Keratinocyte (primary cell): ENCODE data around the gene NPHP1. TPM values are rescaled to one million over a fixed set of nuclear protein-coding genes. Genes with fewer than 3 reads are reported as not detected.

Experiments used
- DNase-seq: peaks from one replicate; pipeline ENCODE4 v3.0.0-alpha.2; 2011; ENCODE audit warnings: low read depth, missing footprints, low spot score
- FAIRE-seq: peaks from 2 replicates; lab custom pipeline; 2011; peaks lifted over from hg19 to GRCh38; lab: Jason Lieb, UNC
- H2AFZ ChIP-seq: 2 replicates; pipeline ENCODE4 v1.6.0; 2012; ENCODE audit warnings: low read length, control low read depth, inconsistent platforms; ENCODE audit not compliant: control insufficient read depth
- H3K27ac ChIP-seq: 2 replicates; pipeline ENCODE4 v1.5.1; 2011; ENCODE audit warnings: low read length; ENCODE audit not compliant: control insufficient read depth, insufficient read depth
- H3K27me3 ChIP-seq: 3 replicates; pipeline ENCODE4 v1.6.0; 2011; ENCODE audit warnings: low read length; ENCODE audit not compliant: control insufficient read depth, insufficient read depth; ENCODE audit errors: extremely low read depth
- H3K36me3 ChIP-seq, 2 experiments: 2 replicates in 1 of 2; 3 replicates in 1 of 2; pipeline ENCODE4 v1.5.1; 2011; ENCODE audit warnings: low read length in 2 of 2, mild to moderate bottlenecking in 1 of 2; ENCODE audit not compliant: control insufficient read depth in 2 of 2, insufficient read depth in 2 of 2; ENCODE audit errors: extremely low read depth in 1 of 2
- H3K4me1 ChIP-seq: 3 replicates; pipeline ENCODE4 v1.5.1; 2011; ENCODE audit warnings: low read length; ENCODE audit not compliant: control insufficient read depth, insufficient read depth; ENCODE audit errors: extremely low read depth
- H3K4me2 ChIP-seq: 3 replicates; pipeline ENCODE4 v1.6.0; 2011; ENCODE audit warnings: low read depth, low read length; ENCODE audit not compliant: control insufficient read depth, insufficient read depth; ENCODE audit errors: extremely low read depth
- H3K4me3 ChIP-seq, 3 experiments: fragments of 200-600 bp in 1 of 3; sonication (generic) in 1 of 3; 2 replicates in 2 of 3; 3 replicates in 1 of 3; pipeline ENCODE4 v1.5.1; 2011 to 2016; ENCODE audit warnings: low read length in 3 of 3, mild to moderate bottlenecking in 3 of 3, control low read depth in 2 of 3, inconsistent platforms in 1 of 3, low read depth in 1 of 3, mixed read lengths in 1 of 3, mixed run types in 1 of 3, moderate library complexity in 1 of 3; ENCODE audit not compliant: control insufficient read depth in 2 of 3, insufficient read depth in 2 of 3; ENCODE audit errors: extremely low read depth in 1 of 3
- H3K79me2 ChIP-seq: 2 replicates; pipeline ENCODE4 v1.6.0; 2012; ENCODE audit warnings: low read length; ENCODE audit not compliant: control insufficient read depth, insufficient read depth
- H3K9ac ChIP-seq: 3 replicates; pipeline ENCODE4 v1.6.0; 2011; ENCODE audit warnings: low read length; ENCODE audit not compliant: control insufficient read depth, insufficient read depth; ENCODE audit errors: extremely low read depth
- H3K9me1 ChIP-seq: 3 replicates; pipeline ENCODE4 v1.6.0; 2011; ENCODE audit warnings: low read length; ENCODE audit not compliant: control insufficient read depth, insufficient read depth; ENCODE audit errors: extremely low read depth
- H3K9me3 ChIP-seq: 2 replicates; pipeline ENCODE4 v1.5.1; 2012; ENCODE audit warnings: low read depth, low read length; ENCODE audit not compliant: control insufficient read depth
- H4K20me1 ChIP-seq: 3 replicates; pipeline ENCODE4 v1.6.0; 2011; ENCODE audit warnings: low read length; ENCODE audit not compliant: control insufficient read depth, insufficient read depth; ENCODE audit errors: extremely low read depth
- EZH2 ChIP-seq: IDR thresholded peaks from one replicate; pipeline ENCODE4 v1.6.1; 2012; ENCODE audit warnings: inconsistent platforms, mild to moderate bottlenecking, low read length, moderate library complexity
- dilution Hi-C: fragments of 300-500 bp; cut with MboI; formaldehyde crosslinking; loops from one replicate; pipeline ENCODE4 v1.7.0; 2020; ENCODE audit warnings: low sequenced_read_pairs; ENCODE audit not compliant: extremely low pct_ligation_motif_present
- polyA plus RNA-seq, 5 experiments: library from polyadenylated mRNA; depleted of rRNA in 3 of 5; stranded (reverse) in 3 of 5; stranded (forward) in 1 of 5; unstranded in 1 of 5; fragments of >200 nt; gene quantifications; 1 replicate in 1 of 5; 2 replicates in 3 of 5; 3 replicates in 1 of 5; pipeline versions ENCODE4 v1.2.1 to v1.2.3, GENCODE V29; 2011 to 2012; ENCODE audit warnings: missing spikeins in 2 of 5, low read depth in 1 of 5, low replicate concordance in 1 of 5
- TF ChIP-seq, protein P1 (sequence below), 3 experiments: IDR thresholded peaks in 1 of 3; conservative IDR thresholded peaks in 1 of 3; optimal IDR thresholded peaks in 1 of 3; 2 replicates in 2 of 3; 3 replicates in 1 of 3; pipeline versions ENCODE3 to v1.5.1; 2011; ENCODE audit warnings: low read length in 3 of 3, mild to moderate bottlenecking in 3 of 3, moderate library complexity in 2 of 3, control low read depth in 1 of 3, inconsistent platforms in 1 of 3; ENCODE audit not compliant: insufficient read depth in 2 of 3; ENCODE audit errors: extremely low read depth in 1 of 3

Gene NPHP1
- polyA plus RNA-seq, 1 donor (not counting 4 experiments of a cell fraction or from before 2014, with no cell fraction given) = 8.1 TPM

DNA sequence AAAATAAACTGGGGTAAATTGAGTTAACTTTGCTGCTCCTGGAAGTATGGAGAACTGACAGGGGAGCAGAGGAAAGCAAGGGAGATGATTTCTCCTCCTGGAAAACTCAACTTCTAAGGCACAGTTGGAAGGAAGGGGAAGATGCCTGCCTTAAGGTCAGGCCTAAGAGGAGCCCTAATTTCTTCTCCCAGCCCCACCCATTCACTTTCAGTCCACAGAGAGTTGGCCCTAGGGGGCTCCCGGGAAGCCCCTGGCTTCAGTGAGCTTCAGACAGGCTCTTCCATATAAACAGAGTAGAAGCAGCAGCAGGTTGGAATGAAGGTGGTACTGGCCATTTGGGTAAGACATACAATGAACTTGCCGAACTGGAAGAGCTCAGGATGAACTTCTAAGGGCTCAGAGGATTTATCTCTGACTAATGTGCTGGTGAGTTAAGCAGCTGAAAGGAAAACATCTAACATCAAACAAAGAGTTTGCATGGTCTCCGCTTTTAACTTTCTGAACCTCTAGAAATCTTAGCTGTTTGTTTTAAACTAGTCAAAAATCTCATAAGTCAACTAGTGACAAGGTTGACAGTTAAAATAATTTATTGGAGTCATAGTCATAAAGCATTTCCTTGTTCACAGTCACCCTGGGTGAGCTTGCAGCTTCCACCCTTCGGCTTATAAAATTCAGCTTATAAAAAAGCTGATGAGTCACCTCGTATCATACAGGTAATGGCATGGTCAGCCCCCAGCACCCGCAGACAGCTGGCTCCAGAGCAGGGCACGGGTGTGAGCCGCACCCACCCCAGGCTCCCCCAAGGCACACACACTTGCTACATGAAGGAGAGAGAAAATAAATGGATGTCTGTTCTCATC, 99.0 kb downstream of the NPHP1 start:
- peaks cover 72% of the 10 kb centered on the region for H3K4me1 ChIP-seq
- peak overlapping the region in 2 of 3 experiments; percentile 15 to 38 for H3K4me3 ChIP-seq
- H3K4me2 ChIP-seq = peak overlapping the region; percentile 72
- no peaks in the 10 kb centered on the region for H3K9me1 ChIP-seq
- no peaks in the 10 kb centered on the region for H3K27me3 ChIP-seq
- dilution Hi-C loops = no loop called here
- H4K20me1 ChIP-seq = no peaks in the 10 kb centered on the region
- H2AFZ ChIP-seq = no peak overlapping the region
- H3K27ac ChIP-seq = peak overlapping the region; percentile 81
- H3K36me3 ChIP-seq = peaks cover 0 to 15% of the 10 kb centered on the region in 2 experiments
- FAIRE-seq (peak; percentile 48), DNase-seq (no peak)
- no peak for TF ChIP-seq EZH2
- TF ChIP-seq, protein P1, sequence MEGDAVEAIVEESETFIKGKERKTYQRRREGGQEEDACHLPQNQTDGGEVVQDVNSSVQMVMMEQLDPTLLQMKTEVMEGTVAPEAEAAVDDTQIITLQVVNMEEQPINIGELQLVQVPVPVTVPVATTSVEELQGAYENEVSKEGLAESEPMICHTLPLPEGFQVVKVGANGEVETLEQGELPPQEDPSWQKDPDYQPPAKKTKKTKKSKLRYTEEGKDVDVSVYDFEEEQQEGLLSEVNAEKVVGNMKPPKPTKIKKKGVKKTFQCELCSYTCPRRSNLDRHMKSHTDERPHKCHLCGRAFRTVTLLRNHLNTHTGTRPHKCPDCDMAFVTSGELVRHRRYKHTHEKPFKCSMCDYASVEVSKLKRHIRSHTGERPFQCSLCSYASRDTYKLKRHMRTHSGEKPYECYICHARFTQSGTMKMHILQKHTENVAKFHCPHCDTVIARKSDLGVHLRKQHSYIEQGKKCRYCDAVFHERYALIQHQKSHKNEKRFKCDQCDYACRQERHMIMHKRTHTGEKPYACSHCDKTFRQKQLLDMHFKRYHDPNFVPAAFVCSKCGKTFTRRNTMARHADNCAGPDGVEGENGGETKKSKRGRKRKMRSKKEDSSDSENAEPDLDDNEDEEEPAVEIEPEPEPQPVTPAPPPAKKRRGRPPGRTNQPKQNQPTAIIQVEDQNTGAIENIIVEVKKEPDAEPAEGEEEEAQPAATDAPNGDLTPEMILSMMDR (optimal IDR thresholded peaks at IDR 0.05 in 1 of 3, IDR thresholded peaks at IDR 0.05 in 1 of 3, conservative IDR thresholded peaks at IDR 0.05 in 1 of 3; ENCODE audit: extremely low read depth in 1 of 3, insufficient read depth in 2 of 3, low read length in 3 of 3) = no peak
- peak overlapping the region; percentile 74 for H3K9ac ChIP-seq
- H3K79me2 ChIP-seq = peaks cover 63% of the 10 kb centered on the region
- H3K9me3 ChIP-seq = no peaks in the 10 kb centered on the region

DNA sequence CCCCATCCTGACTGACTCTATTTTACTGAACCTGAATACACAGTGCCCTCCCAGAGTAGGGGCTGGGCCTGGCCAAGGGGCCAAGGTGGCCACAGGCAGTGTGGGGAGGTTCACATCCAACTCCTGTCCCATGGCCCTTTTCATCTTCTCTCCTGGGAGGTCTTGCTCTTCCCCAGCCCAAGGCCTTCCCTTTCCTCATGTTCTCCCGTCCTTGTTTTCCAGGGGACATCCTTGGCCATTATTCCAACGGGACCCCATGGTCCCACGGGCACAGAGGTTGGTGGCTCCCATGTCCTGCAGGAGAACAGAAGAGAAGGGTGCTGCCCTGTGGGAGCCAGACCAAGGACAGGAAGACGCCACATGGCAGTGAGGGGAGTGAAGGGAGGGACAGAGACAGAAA, 99.6 kb downstream of the NPHP1 start:
- no peaks in the 10 kb centered on the region for H3K9me1 ChIP-seq
- FAIRE-seq = no peak
- TF ChIP-seq EZH2 = no peak
- TF ChIP-seq, protein P1 (optimal IDR thresholded peaks at IDR 0.05 in 1 of 3, IDR thresholded peaks at IDR 0.05 in 1 of 3, conservative IDR thresholded peaks at IDR 0.05 in 1 of 3; ENCODE audit: extremely low read depth in 1 of 3, insufficient read depth in 2 of 3, low read length in 3 of 3) = no peak
- H2AFZ ChIP-seq = no peak overlapping the region
- H3K36me3 ChIP-seq = peaks cover 0 to 15% of the 10 kb centered on the region in 2 experiments
- DNase-seq = no peak
- peak overlapping the region; percentile 81 for H3K27ac ChIP-seq
- peaks cover 56% of the 10 kb centered on the region for H3K79me2 ChIP-seq
- H3K4me3 ChIP-seq = no peak overlapping the region
- dilution Hi-C loops = no loop called here
- peak overlapping the region; percentile 72 for H3K4me2 ChIP-seq
- no peaks in the 10 kb centered on the region for H4K20me1 ChIP-seq
- H3K9me3 ChIP-seq = no peaks in the 10 kb centered on the region
- peak overlapping the region; percentile 74 for H3K9ac ChIP-seq
- H3K4me1 ChIP-seq = peaks cover 79% of the 10 kb centered on the region
- H3K27me3 ChIP-seq = no peaks in the 10 kb centered on the region
